HG02678 (cell line): ENCODE data around the gene STAP2.
"Not testable (repeated sequence)": the region's sequence is repeated elsewhere in the genome, so short reads cannot be mapped to it uniquely, and the experiment has no call there.

Experiments used
- ATAC-seq: cut with Tn5 transposase; IDR thresholded peaks from one replicate; pipeline ENCODE4 v1.9.1; 2021; ENCODE audit warnings: mild to moderate bottlenecking, moderate library complexity; ENCODE audit not compliant: unreplicated experiment

STAP2 gene

GRCh38 chr19:4278010-4278409 lies 60.6 kb downstream of the STAP2 start:
- ATAC-seq, result no peak

GRCh38 chr19:4277191-4277696 lies 61.4 kb downstream of the STAP2 start:
- ATAC-seq, result no peak

DNA sequence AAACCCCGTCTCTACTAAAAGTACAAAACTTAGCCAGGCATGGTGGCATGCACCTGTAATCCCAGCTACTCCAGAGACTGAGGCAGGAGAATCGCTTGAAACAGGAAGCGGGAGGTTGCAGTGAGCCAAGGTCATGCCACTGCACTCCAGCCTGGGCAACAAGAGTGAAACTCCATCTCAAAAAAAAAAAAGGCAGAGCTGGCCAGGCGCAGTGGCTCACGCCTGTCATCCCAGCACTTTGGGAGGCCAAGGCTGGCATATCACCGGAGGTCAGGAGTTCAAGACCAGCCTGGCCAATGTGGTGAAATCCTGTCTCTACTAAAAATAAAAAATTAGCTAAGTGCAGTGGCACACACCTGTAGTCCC lies 64.3 kb downstream of the STAP2 start:
- not testable (repeated sequence) for ATAC-seq
